Activated naive CD4-positive, alpha-beta T cell treated with anti-CD3 and anti-CD28 coated beads for 36 hours (primary cell): Measurements from ENCODE around the gene PDE6G. TPM values are rescaled to one million over a fixed set of nuclear protein-coding genes. Genes with fewer than 3 reads are reported as not detected.

ENCODE experiments used
- CTCF ChIA-PET: fragments of 350-600 bp; sonication (Branson Sonifier 250); formaldehyde crosslinking; loops from one replicate; lab custom pipeline; 2021; ENCODE audit warnings: antibody characterized with exemption; lab: Charles Lee
- DNase-seq: peaks from one replicate; pipeline ENCODE4 v3.0.0-alpha.2; 2020
- H3K27ac Mint-ChIP-seq: one replicate; pipeline ENCODE4 v1.8.0; 2021; ENCODE audit warnings: mild to moderate bottlenecking, mixed read lengths
- H3K27me3 Mint-ChIP-seq: one replicate; pipeline ENCODE4 v1.8.0; 2021; ENCODE audit warnings: low read depth, mixed read lengths
- H3K36me3 Mint-ChIP-seq: one replicate; pipeline ENCODE4 v1.8.0; 2021; ENCODE audit warnings: low read depth, mixed read lengths
- H3K4me1 Mint-ChIP-seq: one replicate; pipeline ENCODE4 v1.8.0; 2021; ENCODE audit warnings: low read depth, mixed read lengths
- H3K4me3 Mint-ChIP-seq: one replicate; pipeline ENCODE4 v1.8.0; 2021; ENCODE audit warnings: mild to moderate bottlenecking, moderate library complexity, mixed read lengths
- H3K9me3 Mint-ChIP-seq: one replicate; pipeline ENCODE4 v1.8.0; 2021; ENCODE audit warnings: mixed read lengths
- intact Hi-C: fragments of 100-400 bp; cut with micrococcal nuclease; formaldehyde crosslinking; loops from one replicate; pipeline ENCODE4 v1.15.1; 2023
- total RNA-seq, 2 experiments: library from RNA; stranded (reverse); gene quantifications; one replicate each; pipeline ENCODE4 v1.2.3, GENCODE V29; 2021

The PDE6G gene
- total RNA-seq, 2 experiments from 2014 or later, result 0.83 to 0.89 TPM

DNA sequence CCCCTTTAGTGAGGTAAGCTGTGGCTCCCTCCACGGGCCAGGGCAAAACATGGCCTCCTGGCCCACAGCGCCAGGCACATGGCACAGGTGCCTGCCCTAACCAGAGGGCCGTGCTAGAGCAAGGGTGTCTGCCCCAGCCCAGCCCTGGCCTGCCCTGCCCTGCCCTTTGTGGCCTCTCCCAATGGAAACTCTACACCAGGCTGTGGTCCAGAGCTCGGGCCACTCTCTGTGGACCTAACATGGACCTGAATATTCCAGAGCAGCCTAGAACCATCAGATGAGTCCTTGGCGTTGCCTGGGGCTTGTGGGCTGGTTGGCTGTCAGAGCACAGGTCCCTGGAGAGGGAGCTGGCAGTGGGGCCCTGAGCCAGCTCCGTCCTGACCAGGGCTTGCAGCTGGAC is 38.9 kb upstream of the PDE6G start:
- Mint-ChIP-seq H3K4me1 (no peaks in the 10 kb centered on the region), H3K9me3 (no peaks in the 10 kb centered on the region), H3K4me3 (no peak overlapping the region), H3K36me3 (peaks cover 19% of the 10 kb centered on the region), H3K27ac (no peak overlapping the region), H3K27me3 (no peaks in the 10 kb centered on the region)
- intact Hi-C loops, result no loop called here
- CTCF ChIA-PET, result no interaction called here
- no peak for DNase-seq

DNA sequence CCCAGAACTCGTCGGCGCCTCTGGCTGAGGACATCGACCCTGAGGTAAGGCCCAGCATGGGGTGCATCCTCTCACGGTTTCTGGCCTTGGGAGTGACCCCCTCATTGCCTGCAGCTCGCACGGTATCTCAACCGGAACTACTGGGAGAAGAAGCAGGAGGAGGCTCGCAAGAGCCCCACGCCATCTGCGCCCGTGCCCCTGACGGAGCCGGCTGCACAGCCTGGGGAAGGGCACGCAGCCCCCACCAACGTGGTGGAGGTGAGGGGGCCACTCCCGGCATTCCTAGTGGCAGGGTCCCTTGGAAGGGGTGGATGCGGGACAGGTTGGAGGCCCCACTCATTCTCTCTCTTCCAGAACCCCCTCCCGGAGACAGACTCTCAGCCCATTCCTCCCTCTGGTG is 38.5 kb upstream of the PDE6G start:
- Mint-ChIP-seq H3K27me3 (no peaks in the 10 kb centered on the region), H3K27ac (no peak overlapping the region), H3K9me3 (no peaks in the 10 kb centered on the region), H3K4me1 (no peaks in the 10 kb centered on the region), H3K4me3 (no peak overlapping the region), H3K36me3 (peaks cover 20% of the 10 kb centered on the region)
- DNase-seq, result no peak
- intact Hi-C loops, result no loop called here
- CTCF ChIA-PET, result no interaction called here

DNA sequence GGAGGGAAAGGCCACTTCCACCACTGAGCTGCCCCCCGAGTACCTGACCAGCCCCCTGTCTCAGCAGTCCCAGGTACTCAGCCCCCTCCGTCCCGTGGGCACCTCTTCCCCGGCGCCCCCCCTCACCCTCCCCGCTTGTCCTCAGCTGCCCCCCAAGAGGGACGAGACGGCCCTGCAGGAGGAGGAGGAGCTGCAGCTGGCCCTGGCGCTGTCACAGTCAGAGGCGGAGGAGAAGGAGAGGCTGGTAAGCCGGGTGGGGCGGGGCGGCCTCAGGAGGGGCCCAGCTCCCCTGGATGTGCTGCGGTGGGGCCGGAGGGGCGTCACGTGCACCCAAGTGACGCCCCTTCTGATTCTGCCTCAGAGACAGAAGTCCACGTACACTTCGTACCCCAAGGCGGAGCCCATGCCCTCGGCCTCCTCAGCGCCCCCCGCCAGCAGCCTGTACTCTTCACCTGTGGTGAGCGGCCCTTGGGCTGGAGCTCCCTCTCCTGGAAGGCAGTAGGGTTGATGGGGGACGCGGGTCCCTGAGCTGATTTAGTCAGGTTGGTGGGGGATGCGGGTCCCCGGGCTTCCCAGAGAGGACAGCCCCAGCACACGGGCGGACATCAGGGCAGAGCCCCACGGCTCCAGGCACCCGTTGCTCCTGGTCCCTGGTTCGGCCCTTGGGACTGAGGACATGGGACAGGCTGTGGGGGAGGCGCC is 37.3 kb upstream of the PDE6G start:
- H3K27me3 Mint-ChIP-seq, result no peaks in the 10 kb centered on the region
- H3K9me3 Mint-ChIP-seq, result no peaks in the 10 kb centered on the region
- H3K4me1 Mint-ChIP-seq, result peaks cover 6% of the 10 kb centered on the region
- peaks cover 26% of the 10 kb centered on the region for H3K36me3 Mint-ChIP-seq
- CTCF ChIA-PET, result interaction anchor here (1.1 to 1.9 kb wide), 2 partner anchors 10 to 18 kb away, joined by 3 to 5 read pairs; partner anchors contain the start of genes ARL16 and HGS
- H3K4me3 Mint-ChIP-seq, result no peak overlapping the region
- DNase-seq, result no peak
- no peak overlapping the region for H3K27ac Mint-ChIP-seq
- intact Hi-C loops, result no loop called here

DNA sequence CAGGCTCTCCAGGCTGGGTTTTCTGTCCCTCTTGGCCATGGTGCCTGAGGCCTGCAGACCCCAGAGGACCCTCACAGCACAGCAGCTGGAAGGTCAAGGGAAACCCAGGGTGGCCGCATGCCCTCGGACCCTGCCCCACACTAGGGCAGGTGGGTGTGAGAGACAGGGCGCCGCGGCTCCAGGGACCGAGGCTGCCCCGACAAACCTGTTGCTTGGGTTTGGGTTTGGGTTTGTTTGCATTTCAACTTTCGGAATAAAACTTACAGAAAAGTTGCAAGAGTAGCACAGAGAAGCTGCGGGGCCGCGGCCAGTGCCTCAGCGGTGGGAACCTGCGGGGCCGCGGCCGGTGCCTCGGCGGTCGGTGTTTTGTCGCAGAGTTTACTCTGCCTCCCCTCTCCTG is 35.3 kb upstream of the PDE6G start:
- no peak overlapping the region for H3K27ac Mint-ChIP-seq
- H3K4me1 Mint-ChIP-seq, result peaks cover 16% of the 10 kb centered on the region
- no peaks in the 10 kb centered on the region for H3K9me3 Mint-ChIP-seq
- intact Hi-C loops, result no loop called here
- DNase-seq, result no peak
- no peak overlapping the region for H3K4me3 Mint-ChIP-seq
- CTCF ChIA-PET, result interaction anchor here (1.9 kb wide), 1 partner anchor 8 kb away, joined by 5 read pairs; the partner anchor contains the start of genes ARL16 and HGS
- H3K27me3 Mint-ChIP-seq, result no peaks in the 10 kb centered on the region
- peaks cover 25% of the 10 kb centered on the region for H3K36me3 Mint-ChIP-seq

DNA sequence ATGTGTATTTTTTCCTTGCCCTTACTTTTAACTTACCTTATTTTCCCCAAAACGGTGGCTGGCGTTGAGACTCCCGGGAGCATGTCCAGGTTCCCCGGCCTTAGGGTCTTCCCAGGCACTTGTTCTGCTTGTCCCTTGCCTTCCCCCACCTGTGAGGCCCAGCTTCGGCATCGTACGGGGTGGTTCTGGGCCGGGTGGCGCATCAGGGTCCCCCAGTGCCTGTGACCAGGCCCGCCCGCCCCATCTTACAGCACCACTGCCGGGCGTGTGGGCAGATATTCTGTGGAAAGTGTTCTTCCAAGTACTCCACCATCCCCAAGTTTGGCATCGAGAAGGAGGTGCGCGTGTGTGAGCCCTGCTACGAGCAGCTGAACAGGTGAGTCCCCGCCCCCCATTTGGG is 34.9 kb upstream of the PDE6G start:
- H3K36me3 Mint-ChIP-seq, result peaks cover 27% of the 10 kb centered on the region
- H3K9me3 Mint-ChIP-seq, result no peaks in the 10 kb centered on the region
- H3K4me1 Mint-ChIP-seq, result peaks cover 18% of the 10 kb centered on the region
- H3K27me3 Mint-ChIP-seq, result no peaks in the 10 kb centered on the region
- intact Hi-C loops, result no loop called here
- CTCF ChIA-PET, result no interaction called here
- no peak overlapping the region for H3K27ac Mint-ChIP-seq
- H3K4me3 Mint-ChIP-seq, result no peak overlapping the region
- no peak for DNase-seq

DNA sequence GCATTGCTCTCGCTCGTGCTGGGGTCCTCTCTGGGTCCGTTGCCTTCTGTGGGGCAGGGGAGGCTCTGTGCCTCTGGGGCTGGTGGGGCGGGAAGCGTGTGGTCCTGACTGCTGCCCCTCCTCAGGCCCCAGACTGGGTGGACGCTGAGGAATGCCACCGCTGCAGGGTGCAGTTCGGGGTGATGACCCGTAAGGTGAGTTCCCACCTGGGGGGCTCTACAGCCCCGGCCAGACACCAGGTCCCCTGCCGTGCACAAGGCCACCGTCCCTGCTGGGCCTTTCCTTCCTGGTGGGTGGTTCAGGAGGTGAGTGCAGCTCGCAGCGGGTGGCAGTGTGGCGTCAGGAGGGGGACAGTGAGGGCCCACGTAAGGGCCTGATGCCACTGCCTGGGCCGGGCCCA is 34.2 kb upstream of the PDE6G start:
- H3K27ac Mint-ChIP-seq, result no peak overlapping the region
- intact Hi-C loops, result no loop called here

DNA sequence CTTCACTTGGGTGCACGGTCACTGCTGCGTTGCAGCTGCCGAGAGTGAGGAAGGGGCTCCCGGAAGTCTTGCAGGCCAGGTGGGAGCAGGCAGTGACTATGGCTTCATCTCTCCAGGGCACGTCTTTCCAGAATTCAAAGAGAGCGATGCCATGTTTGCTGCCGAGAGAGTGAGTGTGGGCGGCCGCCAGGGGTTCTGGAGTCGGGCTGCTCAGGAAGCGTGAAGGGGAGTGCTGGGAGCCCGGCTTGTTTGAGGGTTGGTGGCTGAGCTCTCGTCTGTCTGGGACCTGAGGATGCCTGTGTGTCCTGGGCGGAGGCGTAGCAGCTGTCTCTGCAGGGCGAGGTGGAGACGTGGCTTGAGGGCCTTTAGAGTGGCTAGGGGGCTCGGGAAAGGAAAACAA is 33.7 kb upstream of the PDE6G start:
- H3K4me1 Mint-ChIP-seq, result peaks cover 27% of the 10 kb centered on the region
- intact Hi-C loops, result no loop called here
- peaks cover 26% of the 10 kb centered on the region for H3K36me3 Mint-ChIP-seq
- no peaks in the 10 kb centered on the region for H3K9me3 Mint-ChIP-seq
- H3K27me3 Mint-ChIP-seq, result no peaks in the 10 kb centered on the region
- no peak overlapping the region for H3K27ac Mint-ChIP-seq
- CTCF ChIA-PET, result no interaction called here
- DNase-seq, result no peak
- H3K4me3 Mint-ChIP-seq, result no peak overlapping the region

More for the DNA sequence above, 34.2 kb upstream of the PDE6G start:
- CTCF ChIA-PET, result no interaction called here
- H3K4me1 Mint-ChIP-seq, result peaks cover 22% of the 10 kb centered on the region
- no peak for DNase-seq
- no peaks in the 10 kb centered on the region for H3K27me3 Mint-ChIP-seq
- no peaks in the 10 kb centered on the region for H3K9me3 Mint-ChIP-seq
- H3K4me3 Mint-ChIP-seq, result no peak overlapping the region
- H3K36me3 Mint-ChIP-seq, result peaks cover 26% of the 10 kb centered on the region

DNA sequence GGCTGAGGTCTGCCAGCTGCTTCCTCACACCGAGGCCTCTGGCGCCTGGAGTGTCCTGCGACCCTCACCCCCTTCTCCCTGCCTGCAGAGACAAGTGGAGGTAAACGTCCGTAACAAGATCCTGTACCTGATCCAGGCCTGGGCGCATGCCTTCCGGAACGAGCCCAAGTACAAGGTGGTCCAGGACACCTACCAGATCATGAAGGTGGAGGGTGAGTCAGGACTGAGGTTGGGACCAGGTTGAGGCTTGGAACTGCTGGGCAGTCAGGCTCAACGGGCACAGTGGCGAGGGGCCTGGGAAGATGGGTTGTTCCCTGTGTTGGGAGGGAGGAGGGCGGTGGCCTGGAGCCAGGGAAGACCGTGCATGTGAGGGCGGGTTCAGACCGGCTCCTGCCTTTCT is 32.3 kb upstream of the PDE6G start:
- no peak overlapping the region for H3K4me3 Mint-ChIP-seq
- peaks cover 35% of the 10 kb centered on the region for H3K4me1 Mint-ChIP-seq
- H3K36me3 Mint-ChIP-seq, result peaks cover 31% of the 10 kb centered on the region
- H3K27ac Mint-ChIP-seq, result no peak overlapping the region
- CTCF ChIA-PET, result no interaction called here
- no peaks in the 10 kb centered on the region for H3K27me3 Mint-ChIP-seq
- DNase-seq, result no peak
- no peaks in the 10 kb centered on the region for H3K9me3 Mint-ChIP-seq
- intact Hi-C loops, result no loop called here

DNA sequence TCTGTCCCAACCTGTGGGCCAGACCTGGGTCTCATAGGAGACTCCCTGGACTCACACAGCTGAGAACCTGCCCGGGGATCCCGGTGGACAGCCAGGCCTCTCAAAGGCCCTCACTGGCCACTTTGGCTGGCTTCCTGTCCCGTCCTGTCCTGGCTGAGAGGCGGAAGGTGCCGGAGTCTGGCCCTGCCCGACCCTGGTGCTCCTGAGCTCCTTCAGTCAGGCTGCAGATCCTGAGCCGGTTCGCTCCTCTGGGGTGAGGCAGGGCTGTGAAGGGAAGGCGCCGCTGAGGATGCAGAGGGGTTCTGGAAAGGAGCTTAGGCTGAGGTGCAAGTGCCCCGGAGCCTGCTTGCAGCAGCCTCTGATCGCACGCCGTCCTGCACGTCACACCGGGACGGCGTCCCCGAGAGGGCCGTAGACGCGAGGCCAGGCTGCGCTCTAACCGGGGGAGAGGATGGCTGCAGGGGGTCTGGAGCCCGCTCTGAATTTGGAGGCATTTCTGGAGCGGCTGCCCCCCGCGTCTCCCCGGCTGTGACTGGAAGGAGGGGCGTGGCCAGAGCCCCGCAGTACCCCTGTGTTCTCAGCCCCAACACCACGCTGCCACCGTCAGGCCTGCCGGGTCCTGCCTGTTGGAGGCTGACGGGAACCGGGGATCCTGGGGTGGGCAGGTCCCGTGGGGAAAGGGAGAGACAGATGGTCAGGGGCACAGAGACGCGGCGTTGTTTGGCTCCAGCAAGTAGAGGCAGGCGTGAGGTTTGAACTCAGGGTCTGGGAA is 31.6 kb upstream of the PDE6G start:
- intact Hi-C loops, result no loop called here
- CTCF ChIA-PET, result no interaction called here
- no peaks in the 10 kb centered on the region for H3K9me3 Mint-ChIP-seq
- no peak for DNase-seq
- no peak overlapping the region for H3K27ac Mint-ChIP-seq
- H3K4me1 Mint-ChIP-seq, result peaks cover 36% of the 10 kb centered on the region
- peaks cover 31% of the 10 kb centered on the region for H3K36me3 Mint-ChIP-seq
- no peaks in the 10 kb centered on the region for H3K27me3 Mint-ChIP-seq
- no peak overlapping the region for H3K4me3 Mint-ChIP-seq

DNA sequence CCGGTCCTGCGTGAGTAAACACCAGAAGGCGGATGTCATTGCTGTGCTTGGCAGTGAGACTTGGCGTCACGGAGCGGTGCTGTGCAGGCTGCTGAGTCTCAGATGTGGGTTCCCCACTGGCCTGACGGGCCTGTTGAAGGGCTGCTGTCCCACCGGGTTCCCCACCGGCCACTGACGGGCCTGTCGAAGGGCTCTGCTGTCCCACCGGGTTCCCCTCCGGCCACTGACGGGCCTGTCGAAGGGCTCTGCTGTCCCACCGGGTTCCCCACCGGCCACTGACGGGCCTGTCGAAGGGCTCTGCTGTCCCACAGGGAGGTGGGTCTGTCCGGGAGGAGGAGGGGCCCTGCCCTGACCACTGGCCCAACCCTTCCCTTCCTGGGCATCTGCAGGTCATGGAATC is 30.3 kb upstream of the PDE6G start:
- DNase-seq, result no peak
- CTCF ChIA-PET, result no interaction called here
- peaks cover 42% of the 10 kb centered on the region for H3K4me1 Mint-ChIP-seq
- H3K27ac Mint-ChIP-seq, result no peak overlapping the region
- no peaks in the 10 kb centered on the region for H3K27me3 Mint-ChIP-seq
- intact Hi-C loops, result no loop called here
- no peaks in the 10 kb centered on the region for H3K9me3 Mint-ChIP-seq
- H3K4me3 Mint-ChIP-seq, result no peak overlapping the region
- H3K36me3 Mint-ChIP-seq, result peaks cover 27% of the 10 kb centered on the region

DNA sequence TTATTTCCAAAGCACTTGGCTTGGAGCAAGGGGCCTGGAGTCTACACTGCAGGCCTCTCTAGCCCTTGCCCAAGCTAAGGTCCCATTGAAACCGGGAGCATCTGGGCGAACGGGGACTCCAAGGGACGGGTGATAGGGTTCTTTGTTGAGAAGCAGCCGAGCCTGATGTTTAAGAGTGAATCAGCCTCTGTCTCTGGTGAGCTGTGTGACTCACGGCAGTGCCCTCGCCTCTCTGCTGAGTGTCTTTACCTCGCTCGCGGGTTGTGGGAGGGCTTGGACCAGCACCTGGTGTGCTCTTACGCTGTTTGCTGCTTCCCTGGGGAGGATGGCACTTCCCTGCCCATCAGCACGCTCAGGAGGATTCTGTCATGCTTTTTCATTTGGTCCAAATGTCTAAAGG is 28.8 kb upstream of the PDE6G start:
- H3K4me3 Mint-ChIP-seq, result peak overlapping the region; percentile 82
- H3K36me3 Mint-ChIP-seq, result peaks cover 27% of the 10 kb centered on the region
- peaks cover 42% of the 10 kb centered on the region for H3K4me1 Mint-ChIP-seq
- peak overlapping the region; percentile 70 for H3K27ac Mint-ChIP-seq
- no peaks in the 10 kb centered on the region for H3K9me3 Mint-ChIP-seq
- peak; percentile 40 for DNase-seq
- intact Hi-C loops, result no loop called here
- CTCF ChIA-PET, result interaction anchor here (0.6 to 1.7 kb wide), 3 partner anchors 20 to 84 kb away, joined by 3 to 7 read pairs (median 4); no protein-coding TSS in a partner anchor
- H3K27me3 Mint-ChIP-seq, result no peaks in the 10 kb centered on the region

DNA sequence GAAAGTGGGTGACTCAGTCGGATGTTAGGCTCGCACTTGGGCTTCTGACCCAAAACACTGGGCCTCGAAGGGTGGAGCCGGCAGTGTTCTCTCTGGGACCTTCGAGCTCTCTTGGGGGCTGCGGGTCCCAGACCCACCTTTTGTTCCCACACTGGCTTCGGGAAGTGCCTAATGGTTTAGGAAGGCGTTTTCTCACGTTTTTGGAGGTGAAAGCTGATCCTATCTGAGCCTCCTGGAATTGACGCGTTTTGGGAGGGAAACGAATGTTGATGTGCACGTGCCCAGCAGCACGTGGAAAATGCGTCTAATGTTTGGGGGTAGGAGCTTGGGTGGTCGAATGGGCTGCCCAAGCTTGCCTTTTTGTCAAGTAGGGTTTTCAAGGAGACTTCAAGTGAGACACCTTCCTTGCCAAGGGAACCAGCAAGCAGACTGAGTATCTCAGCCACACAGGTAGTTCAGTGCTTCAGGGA is 28.1 kb upstream of the PDE6G start:
- H3K27me3 Mint-ChIP-seq, result no peaks in the 10 kb centered on the region
- H3K4me1 Mint-ChIP-seq, result peaks cover 40% of the 10 kb centered on the region
- intact Hi-C loops, result no loop called here
- CTCF ChIA-PET, result interaction anchor here (1.3 to 1.7 kb wide), 2 partner anchors 19 to 84 kb away, joined by 4 to 7 read pairs; no protein-coding TSS in a partner anchor
- H3K27ac Mint-ChIP-seq, result peak overlapping the region; percentile 70
- DNase-seq, result peak; percentile 27
- peak overlapping the region; percentile 82 for H3K4me3 Mint-ChIP-seq
- H3K36me3 Mint-ChIP-seq, result peaks cover 23% of the 10 kb centered on the region
- no peaks in the 10 kb centered on the region for H3K9me3 Mint-ChIP-seq
